HG03558 (cell line): ENCODE results near the gene RALGPS1.

Experiments
- ATAC-seq: cut with Tn5 transposase; IDR thresholded peaks from one replicate; pipeline ENCODE4 v1.9.1; 2021; ENCODE audit warnings: moderate number of reproducible peaks; ENCODE audit not compliant: unreplicated experiment; ENCODE audit errors: extremely low read depth

RALGPS1 gene

GRCh38 chr9:127107929-127108876 lies 193.6 kb downstream of the RALGPS1 start:
- no peak for ATAC-seq

DNA sequence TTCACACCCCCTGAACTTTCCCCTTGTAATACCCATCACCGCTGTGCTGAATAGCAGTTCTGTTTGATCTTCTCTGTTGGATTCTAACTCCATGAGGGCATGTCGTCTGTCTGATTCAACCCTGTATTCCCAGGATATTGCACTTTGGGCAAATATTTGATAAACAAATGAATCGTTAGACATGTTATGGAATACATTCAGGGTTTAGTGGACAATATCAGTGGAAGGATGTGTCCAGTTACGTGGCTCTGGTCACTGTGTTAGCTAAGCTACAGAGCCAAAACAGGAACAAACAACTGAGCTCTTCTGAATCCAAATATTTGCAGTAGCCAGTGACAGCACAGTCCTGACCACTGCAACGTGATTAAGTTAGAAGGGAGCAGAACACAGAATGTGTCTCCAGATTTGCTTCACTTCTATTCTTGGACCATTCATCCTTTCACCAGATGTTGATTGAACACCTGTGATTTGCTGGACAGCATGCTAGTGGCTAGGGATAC lies 194.7 kb downstream of the RALGPS1 start:
- no peak for ATAC-seq

DNA sequence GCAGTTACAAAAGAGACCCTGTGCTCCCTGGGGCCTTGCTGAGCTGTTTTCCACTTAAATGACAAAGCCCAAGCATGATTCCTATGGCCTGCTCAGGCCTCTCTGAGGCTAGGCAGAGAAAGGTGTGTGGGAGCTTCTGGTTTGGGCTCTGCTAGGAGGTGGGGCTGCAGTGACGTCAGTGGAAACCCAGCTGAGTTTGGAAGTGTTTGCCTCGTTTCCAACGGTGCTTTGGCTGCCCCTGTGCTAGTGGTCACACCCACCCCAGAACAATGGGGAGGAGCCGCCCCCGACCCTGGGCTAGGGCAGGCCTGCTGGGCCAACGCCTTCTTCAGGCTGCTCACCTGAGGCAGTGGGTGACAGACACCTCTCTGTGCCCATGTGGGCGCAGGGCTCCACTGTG lies 197.5 kb downstream of the RALGPS1 start:
- ATAC-seq: no peak

DNA sequence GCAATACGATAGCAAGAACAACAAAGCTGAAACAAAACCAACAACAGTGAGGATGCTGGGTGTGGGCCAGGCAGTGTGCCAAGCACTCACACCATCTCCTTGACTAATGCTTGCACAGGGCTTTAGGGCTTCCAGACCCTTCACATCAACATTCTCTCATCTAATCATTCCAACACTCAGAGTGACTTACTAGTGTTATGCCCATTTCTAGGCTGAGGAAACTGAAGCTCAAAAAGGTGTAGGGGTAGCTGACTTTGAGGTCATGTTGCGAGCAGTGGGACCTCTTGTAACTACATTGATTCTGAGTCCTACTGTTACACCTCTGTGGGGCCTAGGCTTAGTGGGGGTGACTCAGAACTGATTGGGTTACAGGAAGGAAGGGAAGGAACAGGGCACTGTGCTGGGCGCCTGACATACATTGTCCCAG lies 198.2 kb downstream of the RALGPS1 start:
- no peak for ATAC-seq

DNA sequence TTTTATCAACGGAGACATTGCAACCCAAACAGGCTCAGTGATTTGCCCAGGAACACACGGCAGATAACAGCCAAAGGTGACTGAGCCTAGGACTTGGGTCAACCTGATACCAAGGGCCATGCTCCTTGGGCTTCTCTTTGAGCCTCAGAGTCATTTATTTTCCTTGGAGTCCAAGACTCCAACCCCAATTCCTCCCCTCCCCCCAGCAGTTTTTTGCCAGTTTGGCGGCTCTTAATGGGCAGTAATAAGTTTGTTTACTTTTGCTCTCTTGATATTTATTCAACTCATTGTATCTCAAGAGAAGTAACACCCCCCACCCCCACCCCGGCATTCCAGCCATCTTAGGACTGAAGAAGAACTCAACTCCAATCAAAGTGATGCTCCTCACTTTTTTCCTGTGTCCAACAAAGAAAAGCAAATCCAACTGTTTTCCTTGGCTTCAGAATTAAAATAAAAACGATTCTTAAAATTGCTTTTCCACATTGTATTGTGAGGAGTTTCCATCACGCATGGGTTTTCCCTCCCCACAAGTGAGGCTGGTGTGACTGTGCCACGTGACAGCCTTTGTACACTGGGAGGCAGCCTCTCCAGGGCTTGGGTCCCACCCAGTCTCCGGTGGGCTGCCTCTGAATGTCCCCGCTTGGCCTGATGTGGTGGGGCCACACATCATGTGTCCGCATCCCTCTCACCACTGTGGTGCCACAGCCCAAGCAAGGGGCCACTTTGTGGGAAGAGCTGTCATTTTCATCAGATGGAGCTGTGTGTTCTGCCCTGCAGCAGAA lies 198.8 kb downstream of the RALGPS1 start:
- ATAC-seq: no peak

DNA sequence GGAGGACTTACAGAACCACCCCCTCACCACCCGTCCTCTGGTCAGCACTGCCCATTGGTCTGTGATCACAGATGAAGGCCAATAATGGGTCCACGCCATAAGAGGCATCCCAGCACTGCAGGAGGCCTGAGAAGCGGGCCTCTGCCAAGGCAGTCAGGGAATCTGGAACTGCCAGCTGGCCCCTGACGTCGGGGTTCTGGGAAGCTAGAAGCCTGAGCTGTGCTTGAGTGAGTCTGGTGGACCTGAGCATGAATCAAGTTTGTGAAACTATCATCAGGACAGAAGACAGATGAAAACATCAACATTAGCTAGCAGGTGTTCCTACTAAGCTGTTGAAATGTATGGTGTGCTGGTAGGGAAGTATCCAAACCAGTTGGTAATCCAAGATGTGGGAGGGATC lies 200.0 kb downstream of the RALGPS1 start:
- no peak for ATAC-seq

DNA sequence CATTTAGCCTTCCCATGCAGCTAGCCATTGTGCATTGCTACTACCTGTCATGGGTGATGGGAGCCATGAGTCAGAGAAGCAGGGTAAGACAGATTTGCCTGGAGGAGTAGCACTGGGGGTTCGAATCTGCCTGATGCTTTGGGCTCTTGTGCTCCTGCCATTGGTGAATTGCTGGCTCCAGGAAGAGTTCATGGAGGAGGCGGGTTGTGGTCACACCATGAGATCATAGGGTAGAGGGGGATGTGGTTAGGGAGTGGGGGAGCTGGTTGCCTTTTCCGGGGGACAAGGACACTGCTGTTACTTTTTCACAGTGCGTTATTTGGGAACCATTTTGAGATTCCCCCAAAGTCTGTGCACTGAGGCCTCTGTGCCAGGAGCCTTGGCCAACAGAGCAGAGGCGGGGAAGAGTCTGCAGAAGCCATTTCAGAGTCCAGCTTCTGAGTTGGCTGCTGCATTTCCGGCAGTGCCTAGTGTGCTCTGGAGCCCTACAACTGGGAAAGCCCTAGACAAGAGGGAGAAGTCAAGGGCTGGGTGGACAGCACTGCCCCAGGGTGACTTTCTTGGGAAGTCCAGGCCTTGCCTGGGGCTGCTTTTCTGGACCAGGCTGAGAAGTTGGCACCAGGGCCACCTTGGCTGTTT lies 201.6 kb downstream of the RALGPS1 start:
- ATAC-seq: no peak

- no peak for ATAC-seq
These were observed 202.4 kb downstream of the RALGPS1 start for GRCh38 chr9:127116957-127117356.

DNA sequence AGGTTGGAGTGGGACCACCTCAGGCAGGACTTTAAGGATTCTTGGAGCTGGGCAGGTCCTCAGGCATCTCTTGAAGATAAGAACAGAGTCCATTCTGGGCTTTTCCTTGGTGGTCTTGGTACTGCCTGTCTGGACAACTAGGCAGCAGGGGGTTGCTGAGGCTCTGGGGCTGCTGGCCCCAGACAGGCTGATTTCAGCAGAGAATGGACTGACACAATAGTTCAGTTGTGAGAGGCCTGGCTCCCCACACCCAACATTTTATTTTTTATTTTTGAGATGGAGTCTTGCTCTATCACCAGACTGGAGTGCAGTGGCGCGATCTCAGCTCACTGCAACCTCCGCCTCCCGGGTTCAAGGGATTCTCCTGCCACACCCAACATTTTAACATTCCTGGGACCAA lies 203.2 kb downstream of the RALGPS1 start:
- ATAC-seq: no peak

DNA sequence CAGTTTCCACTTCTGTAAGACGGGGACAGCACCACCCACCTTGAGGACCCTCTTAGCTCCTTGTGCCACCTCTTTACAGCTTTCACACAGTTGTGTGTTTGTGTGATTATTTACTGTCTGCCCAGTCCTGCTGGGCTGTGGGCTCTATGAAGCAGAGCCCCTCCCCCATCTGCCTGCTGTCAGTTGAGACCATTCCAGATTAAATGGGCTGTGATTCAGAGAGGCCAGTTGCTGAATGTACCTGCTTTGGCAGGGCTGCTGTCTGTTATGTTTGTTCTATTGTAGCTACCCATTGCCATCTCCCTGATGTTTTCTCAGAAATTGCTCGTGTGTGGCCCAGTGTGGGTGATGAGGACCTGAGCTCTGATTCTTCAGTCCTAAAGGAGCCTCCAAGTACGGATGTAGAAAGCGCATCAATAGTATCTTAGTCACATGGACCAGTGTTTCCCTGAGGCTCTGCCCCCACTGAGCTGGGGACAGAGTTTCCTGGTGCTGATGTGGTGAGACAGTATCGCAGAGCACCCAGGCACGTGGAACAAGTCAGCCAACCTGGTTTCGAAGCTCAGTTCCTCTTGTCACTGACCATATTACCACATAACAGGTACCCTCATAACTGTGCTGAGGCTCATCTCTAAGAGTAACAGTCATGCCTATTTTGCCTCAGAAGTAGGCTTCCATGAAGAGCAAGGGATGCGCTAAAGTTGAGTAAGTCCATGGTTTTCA lies 204.2 kb downstream of the RALGPS1 start:
- ATAC-seq: no peak

DNA sequence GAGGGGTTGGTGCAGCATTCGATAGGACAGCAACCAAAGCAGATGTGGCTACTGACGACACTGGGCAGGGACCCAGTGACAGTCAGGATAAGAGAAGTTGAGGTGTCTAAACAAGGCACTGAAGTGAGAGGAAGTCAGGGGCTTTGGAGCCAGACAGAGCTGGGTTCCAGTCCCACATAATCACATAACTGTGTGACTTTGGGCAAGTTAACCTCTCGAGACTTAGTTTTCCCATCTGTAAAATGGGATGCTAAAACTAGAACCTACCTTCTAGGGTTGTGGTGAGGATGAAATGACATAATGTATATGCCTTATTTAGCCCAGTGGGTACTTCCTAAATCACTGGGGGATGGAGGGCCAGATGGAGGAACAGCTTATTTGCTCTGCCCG lies 204.7 kb downstream of the RALGPS1 start:
- ATAC-seq: no peak

GRCh38 chr9:127121628-127122175 lies 207.1 kb downstream of the RALGPS1 start:
- ATAC-seq: no peak

- ATAC-seq: no peak
These were observed 207.8 kb downstream of the RALGPS1 start, which contains the start of gene ANGPTL2 for GRCh38 chr9:127122176-127123063. ANGPTL2 (minus strand) TSS chr9:127122635; CDS start chr9:127108731, 13,904 bp downstream.

GRCh38 chr9:127123064-127123890 lies 208.7 kb downstream of the RALGPS1 start:
- ATAC-seq: no peak

DNA sequence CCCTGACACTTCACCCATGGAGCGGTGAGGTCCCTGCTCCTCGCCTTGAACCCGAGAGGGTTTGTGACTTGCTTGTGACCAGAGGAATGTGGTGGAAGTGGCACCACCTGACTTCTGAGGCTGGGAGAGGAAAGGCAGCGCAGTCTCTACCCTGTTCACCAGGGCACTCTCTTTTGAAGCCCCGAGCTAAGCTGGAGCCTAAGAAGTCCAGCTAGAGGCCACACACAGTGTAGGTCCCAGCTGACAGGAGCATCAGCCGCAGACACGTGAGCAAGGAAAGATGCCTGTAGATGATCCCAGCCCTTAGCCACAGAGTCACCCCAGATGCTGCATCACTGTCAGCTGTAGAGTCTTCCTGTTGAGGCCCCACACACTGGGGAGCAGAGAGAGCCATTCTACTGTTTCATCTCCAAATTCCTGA lies 209.5 kb downstream of the RALGPS1 start:
- ATAC-seq: no peak

GRCh38 chr9:127124792-127125191 lies 210.2 kb downstream of the RALGPS1 start:
- no peak for ATAC-seq

GRCh38 chr9:127126971-127127370 lies 212.4 kb downstream of the RALGPS1 start:
- ATAC-seq: no peak
